ENCODE measurements around the gene HSPG2.

DNA sequence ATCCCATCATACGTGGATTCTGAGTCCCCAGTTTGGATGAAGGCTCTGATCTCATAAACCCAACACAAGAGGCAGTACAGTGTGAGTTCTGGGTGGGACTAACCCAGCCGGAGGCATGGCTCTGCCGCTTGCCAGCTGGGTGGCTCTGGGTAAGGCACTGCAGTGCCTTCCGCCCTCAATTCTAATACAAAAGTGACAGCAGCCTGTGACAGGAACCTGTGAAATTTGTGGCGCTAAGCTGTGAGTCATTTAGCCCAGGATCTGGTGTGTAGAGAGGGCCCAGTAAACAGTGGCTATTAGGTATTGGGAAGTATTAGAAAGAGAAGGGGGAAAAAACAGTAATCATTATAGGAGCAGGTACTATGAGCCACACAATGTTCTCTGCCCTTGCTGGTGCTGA is 23.3 kb downstream of the HSPG2 start:
- TF ChIP-seq, protein P1, sequence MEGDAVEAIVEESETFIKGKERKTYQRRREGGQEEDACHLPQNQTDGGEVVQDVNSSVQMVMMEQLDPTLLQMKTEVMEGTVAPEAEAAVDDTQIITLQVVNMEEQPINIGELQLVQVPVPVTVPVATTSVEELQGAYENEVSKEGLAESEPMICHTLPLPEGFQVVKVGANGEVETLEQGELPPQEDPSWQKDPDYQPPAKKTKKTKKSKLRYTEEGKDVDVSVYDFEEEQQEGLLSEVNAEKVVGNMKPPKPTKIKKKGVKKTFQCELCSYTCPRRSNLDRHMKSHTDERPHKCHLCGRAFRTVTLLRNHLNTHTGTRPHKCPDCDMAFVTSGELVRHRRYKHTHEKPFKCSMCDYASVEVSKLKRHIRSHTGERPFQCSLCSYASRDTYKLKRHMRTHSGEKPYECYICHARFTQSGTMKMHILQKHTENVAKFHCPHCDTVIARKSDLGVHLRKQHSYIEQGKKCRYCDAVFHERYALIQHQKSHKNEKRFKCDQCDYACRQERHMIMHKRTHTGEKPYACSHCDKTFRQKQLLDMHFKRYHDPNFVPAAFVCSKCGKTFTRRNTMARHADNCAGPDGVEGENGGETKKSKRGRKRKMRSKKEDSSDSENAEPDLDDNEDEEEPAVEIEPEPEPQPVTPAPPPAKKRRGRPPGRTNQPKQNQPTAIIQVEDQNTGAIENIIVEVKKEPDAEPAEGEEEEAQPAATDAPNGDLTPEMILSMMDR (IDR thresholded peaks at IDR 0.05; ENCODE audit: poor library complexity, severe bottlenecking): no peak
- TF ChIP-seq EZH2 (IDR thresholded peaks at IDR 0.05; ENCODE audit: borderline replicate concordance, insufficient read depth, low read length, poor library complexity, severe bottlenecking) (no peak), POLR2AphosphoS5 (IDR thresholded peaks at IDR 0.05) (no peak), MXI1 (conservative IDR thresholded peaks at IDR 0.05; ENCODE audit: poor library complexity, severe bottlenecking) (no peak)
- TF ChIP-seq, protein P2, sequence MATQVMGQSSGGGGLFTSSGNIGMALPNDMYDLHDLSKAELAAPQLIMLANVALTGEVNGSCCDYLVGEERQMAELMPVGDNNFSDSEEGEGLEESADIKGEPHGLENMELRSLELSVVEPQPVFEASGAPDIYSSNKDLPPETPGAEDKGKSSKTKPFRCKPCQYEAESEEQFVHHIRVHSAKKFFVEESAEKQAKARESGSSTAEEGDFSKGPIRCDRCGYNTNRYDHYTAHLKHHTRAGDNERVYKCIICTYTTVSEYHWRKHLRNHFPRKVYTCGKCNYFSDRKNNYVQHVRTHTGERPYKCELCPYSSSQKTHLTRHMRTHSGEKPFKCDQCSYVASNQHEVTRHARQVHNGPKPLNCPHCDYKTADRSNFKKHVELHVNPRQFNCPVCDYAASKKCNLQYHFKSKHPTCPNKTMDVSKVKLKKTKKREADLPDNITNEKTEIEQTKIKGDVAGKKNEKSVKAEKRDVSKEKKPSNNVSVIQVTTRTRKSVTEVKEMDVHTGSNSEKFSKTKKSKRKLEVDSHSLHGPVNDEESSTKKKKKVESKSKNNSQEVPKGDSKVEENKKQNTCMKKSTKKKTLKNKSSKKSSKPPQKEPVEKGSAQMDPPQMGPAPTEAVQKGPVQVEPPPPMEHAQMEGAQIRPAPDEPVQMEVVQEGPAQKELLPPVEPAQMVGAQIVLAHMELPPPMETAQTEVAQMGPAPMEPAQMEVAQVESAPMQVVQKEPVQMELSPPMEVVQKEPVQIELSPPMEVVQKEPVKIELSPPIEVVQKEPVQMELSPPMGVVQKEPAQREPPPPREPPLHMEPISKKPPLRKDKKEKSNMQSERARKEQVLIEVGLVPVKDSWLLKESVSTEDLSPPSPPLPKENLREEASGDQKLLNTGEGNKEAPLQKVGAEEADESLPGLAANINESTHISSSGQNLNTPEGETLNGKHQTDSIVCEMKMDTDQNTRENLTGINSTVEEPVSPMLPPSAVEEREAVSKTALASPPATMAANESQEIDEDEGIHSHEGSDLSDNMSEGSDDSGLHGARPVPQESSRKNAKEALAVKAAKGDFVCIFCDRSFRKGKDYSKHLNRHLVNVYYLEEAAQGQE (IDR thresholded peaks at IDR 0.05; ENCODE audit: borderline replicate concordance): no peak

All from neural cell (in vitro differentiated cells).